H9 (cell line): ENCODE measurements around the gene POU2F1. TPM values are rescaled to one million over a fixed set of nuclear protein-coding genes. Genes with fewer than 3 reads are reported as not detected.

Source experiments
- DNase-seq: peaks from one replicate; pipeline ENCODE4 v3.0.0-alpha.2; 2017
- H2AFZ ChIP-seq: one replicate; pipeline ENCODE4 v1.6.1; 2013; ENCODE audit warnings: mild to moderate bottlenecking, low read length, control low read depth, moderate library complexity
- H2AK5ac ChIP-seq: 2 replicates; pipeline ENCODE4 v1.6.1; 2013; ENCODE audit warnings: low read length, control low read depth, mixed read lengths; ENCODE audit not compliant: insufficient read length
- H2BK120ac ChIP-seq: one replicate; pipeline ENCODE4 v1.6.1; 2013; ENCODE audit warnings: low read depth, mild to moderate bottlenecking, low read length, control low read depth, inconsistent platforms; ENCODE audit not compliant: poor library complexity, severe bottlenecking
- H2BK12ac ChIP-seq: 2 replicates; pipeline ENCODE4 v1.6.1; 2013; ENCODE audit warnings: low read length, control low read depth, mixed read lengths, low read depth; ENCODE audit not compliant: insufficient read length
- H2BK15ac ChIP-seq: 2 replicates; pipeline ENCODE4 v1.6.1; 2013; ENCODE audit warnings: low read depth, low read length, control low read depth
- H2BK20ac ChIP-seq: one replicate; pipeline ENCODE4 v1.6.1; 2013; ENCODE audit warnings: low read depth, mild to moderate bottlenecking, low read length, control low read depth, inconsistent platforms; ENCODE audit not compliant: poor library complexity, severe bottlenecking
- H2BK5ac ChIP-seq: 2 replicates; pipeline ENCODE4 v1.6.1; 2013; ENCODE audit warnings: low read length, control low read depth, mixed read lengths; ENCODE audit not compliant: insufficient read length
- H3K14ac ChIP-seq: 2 replicates; pipeline ENCODE4 v1.6.1; 2013; ENCODE audit warnings: low read length, control low read depth; ENCODE audit not compliant: insufficient read depth
- H3K18ac ChIP-seq: 2 replicates; pipeline ENCODE4 v1.6.1; 2013; ENCODE audit warnings: low read depth, mild to moderate bottlenecking, mixed read lengths, low read length, control low read depth; ENCODE audit not compliant: insufficient read length
- H3K23ac ChIP-seq: 2 replicates; pipeline ENCODE4 v1.6.1; 2013; ENCODE audit warnings: low read length, control low read depth, mixed read lengths, low read depth; ENCODE audit not compliant: insufficient read length
- H3K23me2 ChIP-seq: 2 replicates; pipeline ENCODE4 v1.6.1; 2013; ENCODE audit warnings: low read depth, mild to moderate bottlenecking, mixed read lengths, low read length, control low read depth; ENCODE audit not compliant: insufficient read length, poor library complexity, severe bottlenecking
- H3K27ac ChIP-seq: 2 replicates; pipeline ENCODE4 v1.5.1; 2013; ENCODE audit warnings: low read length, control low read depth, mixed read lengths, low read depth; ENCODE audit not compliant: insufficient read length
- H3K27me3 ChIP-seq: 2 replicates; pipeline ENCODE4 v1.6.1; 2013; ENCODE audit warnings: low read length, control low read depth, inconsistent platforms; ENCODE audit not compliant: insufficient read depth
- H3K4ac ChIP-seq: 2 replicates; pipeline ENCODE4 v1.6.1; 2013; ENCODE audit warnings: low read depth, mild to moderate bottlenecking, control low read depth, inconsistent platforms, low read length, moderate library complexity
- H3K4me1 ChIP-seq: 2 replicates; pipeline ENCODE4 v1.6.1; 2013; ENCODE audit warnings: low read length, control low read depth, inconsistent platforms; ENCODE audit not compliant: insufficient read depth
- H3K4me2 ChIP-seq: 2 replicates; pipeline ENCODE4 v1.6.1; 2013; ENCODE audit warnings: low read length, control low read depth, mixed read lengths; ENCODE audit not compliant: insufficient read length, insufficient read depth
- H3K56ac ChIP-seq: 2 replicates; pipeline ENCODE4 v1.6.1; 2013; ENCODE audit warnings: low read depth, mild to moderate bottlenecking, mixed read lengths, low read length, control low read depth; ENCODE audit not compliant: insufficient read length
- H3K79me1 ChIP-seq: 2 replicates; pipeline ENCODE4 v1.6.1; 2013; ENCODE audit warnings: low read depth, mild to moderate bottlenecking, moderate library complexity, low read length, control low read depth, inconsistent platforms; ENCODE audit not compliant: insufficient read depth, poor library complexity, severe bottlenecking
- H3K79me2 ChIP-seq: 2 replicates; pipeline ENCODE4 v1.6.1; 2013; ENCODE audit warnings: low read length, control low read depth, inconsistent platforms; ENCODE audit not compliant: insufficient read depth
- H3K9ac ChIP-seq: 2 replicates; pipeline ENCODE4 v1.6.1; 2013; ENCODE audit warnings: low read length, control low read depth, mixed read lengths; ENCODE audit not compliant: insufficient read length; ENCODE audit errors: extremely low read depth
- H3K9me3 ChIP-seq: one replicate; pipeline ENCODE4 v1.6.1; 2013; ENCODE audit warnings: low read depth, low read length, inconsistent platforms; ENCODE audit not compliant: control insufficient read depth
- H3T11ph ChIP-seq: one replicate; pipeline ENCODE4 v1.6.1; 2013; ENCODE audit warnings: mild to moderate bottlenecking, low read length, control low read depth, inconsistent platforms
- H4K20me1 ChIP-seq: one replicate; pipeline ENCODE4 v1.6.1; 2013; ENCODE audit not compliant: control insufficient read depth, insufficient read length, insufficient read depth
- H4K5ac ChIP-seq: 2 replicates; pipeline ENCODE4 v1.6.1; 2013; ENCODE audit warnings: low read depth, mild to moderate bottlenecking, mixed read lengths, low read length, control low read depth; ENCODE audit not compliant: insufficient read length
- H4K8ac ChIP-seq: replicated peaks from 2 replicates; pipeline ENCODE4 v1.6.1; 2013; ENCODE audit warnings: low read length, control low read depth, mixed read lengths, low read depth; ENCODE audit not compliant: insufficient read length
- H4K91ac ChIP-seq: 2 replicates; pipeline ENCODE4 v1.6.1; 2013; ENCODE audit warnings: low read depth, mild to moderate bottlenecking, moderate library complexity, mixed read lengths, low read length, control low read depth; ENCODE audit not compliant: insufficient read length
- H3K27ac Mint-ChIP-seq, 3 experiments: 2 replicates in 2 of 3; 3 replicates in 1 of 3; pipeline ENCODE4 v1.8.0; 2020 to 2021; ENCODE audit warnings: mixed read lengths in 3 of 3, mild to moderate bottlenecking in 1 of 3, moderate library complexity in 1 of 3
- H3K27me3 Mint-ChIP-seq: 2 replicates; pipeline ENCODE4 v1.8.0; 2021; ENCODE audit warnings: low read depth, mild to moderate bottlenecking, moderate library complexity, mixed read lengths
- H3K36me3 Mint-ChIP-seq, 3 experiments: 2 replicates in 2 of 3; 3 replicates in 1 of 3; pipeline ENCODE4 v1.8.0; 2020 to 2021; ENCODE audit warnings: low read depth in 3 of 3, mixed read lengths in 3 of 3; ENCODE audit not compliant: insufficient read depth in 1 of 3
- H3K4me1 Mint-ChIP-seq, 2 experiments: 2 replicates each; pipeline ENCODE4 v1.8.0; 2020; ENCODE audit warnings: mixed read lengths in 2 of 2
- H3K4me3 Mint-ChIP-seq, 2 experiments: 2 replicates in 1 of 2; 3 replicates in 1 of 2; pipeline ENCODE4 v1.8.0; 2020 to 2021; ENCODE audit warnings: mild to moderate bottlenecking in 2 of 2, mixed read lengths in 2 of 2, moderate library complexity in 1 of 2
- H3K9me3 Mint-ChIP-seq, 2 experiments: 2 replicates in 1 of 2; 3 replicates in 1 of 2; pipeline ENCODE4 v1.8.0; 2020; ENCODE audit warnings: mild to moderate bottlenecking in 2 of 2, mixed read lengths in 2 of 2, moderate library complexity in 1 of 2
- CTCF ChIP-seq: fragments of 200-600 bp; sonication (generic); conservative IDR thresholded peaks from 3 replicates; pipeline ENCODE4 v1.8.0; 2021; ENCODE audit warnings: antibody characterized with exemption, mild to moderate bottlenecking
- WGBS: extraction: QIAGEN DNeasy Blood & Tissue Kit; methylation state at CpG from one replicate; pipeline ENCODE4 v1.1.7; 2013; ENCODE audit warnings: missing lambda C conversion rate, low lambda C conversion rate, mixed read lengths; ENCODE audit not compliant: insufficient read length; ENCODE audit errors: extremely low coverage; 5-methylcytosine and 5-hydroxymethylcytosine counted together
- total RNA-seq: library from RNA; stranded (reverse); gene quantifications from 2 replicates; pipeline ENCODE4 v1.2.1, GENCODE V29; 2021

The POU2F1 gene
- total RNA-seq, 1 experiment from 2014 or later, result 62.5 TPM

DNA sequence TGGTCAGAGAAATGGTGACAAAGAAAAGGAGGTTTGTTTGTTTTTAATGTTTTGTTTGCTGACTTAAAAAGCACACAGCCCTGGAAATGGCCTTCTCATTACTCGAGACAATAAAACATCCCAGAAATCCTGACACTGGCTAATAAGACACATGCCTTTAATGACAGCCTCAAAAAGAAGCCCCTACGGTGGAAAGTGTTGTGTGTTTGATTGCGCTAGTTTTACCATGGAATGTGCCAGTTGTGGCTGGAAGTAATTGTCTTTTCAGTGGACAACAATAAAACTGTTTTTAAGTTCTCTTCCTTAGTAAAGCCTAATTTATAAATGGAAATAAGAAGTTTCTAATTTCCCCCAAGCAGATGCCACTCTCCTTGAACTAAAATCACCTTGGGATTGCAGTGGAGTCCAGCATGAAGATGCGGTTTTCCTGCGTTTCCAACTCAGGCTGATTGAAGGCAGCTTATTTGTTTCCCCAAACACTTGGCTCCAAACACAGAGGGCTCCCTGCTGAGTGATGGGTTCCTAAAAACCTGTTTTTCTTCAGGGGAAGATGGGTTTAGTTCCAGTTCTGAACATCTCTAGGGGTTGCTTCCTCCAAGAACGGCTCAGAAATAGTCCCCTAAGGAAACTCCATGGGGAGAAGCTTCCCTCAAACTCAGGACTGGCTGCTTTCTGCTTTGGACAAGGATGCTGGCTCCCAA lies 243.3 kb downstream of the POU2F1 start:
- no peak overlapping the region for H3K4ac ChIP-seq
- H4K20me1 ChIP-seq, result no peaks in the 10 kb centered on the region
- no peak overlapping the region for H3K23ac ChIP-seq
- no peak for DNase-seq
- H2AK5ac ChIP-seq, result no peak overlapping the region
- H2BK5ac ChIP-seq, result no peak overlapping the region
- H2BK15ac ChIP-seq, result no peak overlapping the region
- H3K18ac ChIP-seq, result no peak overlapping the region
- no peak overlapping the region for H3K4me3 Mint-ChIP-seq
- H3K4me1 Mint-ChIP-seq, result peaks cover 39 to 40% of the 10 kb centered on the region in 2 experiments
- no peaks in the 10 kb centered on the region for H3K9me3 Mint-ChIP-seq
- H2BK20ac ChIP-seq, result no peak overlapping the region
- H3K27ac ChIP-seq, result no peak overlapping the region
- H3K56ac ChIP-seq, result no peak overlapping the region
- H2AFZ ChIP-seq, result no peak overlapping the region
- no peaks in the 10 kb centered on the region for H3K27me3 ChIP-seq
- H4K91ac ChIP-seq, result no peak overlapping the region
- H2BK12ac ChIP-seq, result no peak overlapping the region
- H3T11ph ChIP-seq, result no peak overlapping the region
- H4K5ac ChIP-seq, result no peak overlapping the region
- no peak overlapping the region for H2BK120ac ChIP-seq
- no peak overlapping the region for H4K8ac ChIP-seq
- H3K23me2 ChIP-seq, result no peaks in the 10 kb centered on the region
- H3K27me3 Mint-ChIP-seq, result no peaks in the 10 kb centered on the region; the same call in 1 of the 2 replicates
- no peaks in the 10 kb centered on the region for H3K36me3 Mint-ChIP-seq
- H3K79me2 ChIP-seq, result no peaks in the 10 kb centered on the region
- H3K9ac ChIP-seq, result no peak overlapping the region
- H3K14ac ChIP-seq, result no peak overlapping the region
- no peak for TF ChIP-seq CTCF
- no peak overlapping the region; a peak in 1 of 7 replicates for H3K27ac Mint-ChIP-seq
- H3K4me1 ChIP-seq, result no peaks in the 10 kb centered on the region; the same call in 1 of the 2 replicates
- no peak overlapping the region for H3K4me2 ChIP-seq
- no CpG with 5 or more reads among the region's 6 CpGs for WGBS
- H3K79me1 ChIP-seq, result no peaks in the 10 kb centered on the region
- H3K9me3 ChIP-seq, result no peaks in the 10 kb centered on the region
